ENCODE data around the gene ZNF524. TPM values are rescaled to one million over a fixed set of nuclear protein-coding genes. Genes with fewer than 3 reads are reported as not detected.

ZNF524 gene
- total RNA-seq, 1 experiment from 2014 or later: 26.4 TPM

DNA sequence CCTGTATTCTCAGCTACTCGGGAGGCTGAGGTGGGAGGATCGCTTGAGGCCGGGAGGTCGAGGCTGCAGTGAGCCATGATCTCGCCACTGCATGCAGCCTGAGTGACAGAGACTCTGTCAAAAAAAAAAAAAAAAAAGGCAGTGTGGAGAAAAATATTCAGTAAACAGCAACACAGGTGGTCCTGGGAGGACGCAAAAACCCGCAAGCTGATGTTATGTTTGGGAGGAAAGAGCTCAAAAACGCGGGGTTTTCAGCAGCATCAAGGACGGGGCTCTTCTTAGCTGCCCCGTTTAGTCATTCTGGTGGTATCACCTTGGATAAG lies 24.9 kb downstream of the ZNF524 start:
- in situ Hi-C loops (cut with HindIII; ENCODE audit: low pct_unique_long_range_greater_than_20kb, low sequenced_read_pairs) (no loop called here), intact Hi-C loops (cut with micrococcal nuclease; ENCODE audit: unreplicated experiment) (no loop called here)
- DNase-seq (ENCODE audit: low read depth, low spot score): no peak
- POLR2A ChIA-PET: interaction anchor here (0.5 to 1.0 kb wide), 10 partner anchors 10 to 1076 kb away, joined by 3 to 20 read pairs (median 6); no protein-coding TSS in a partner anchor
- BruUV-seq (replicated peaks): TSS peak; percentile 63
- Histone ChIP-seq H3K36me3 (ENCODE audit: control insufficient read depth, insufficient read depth, low read length) (no peaks in the 10 kb centered on the region), H3K27ac (ENCODE audit: low read length) (peak overlapping the region; percentile 40), H3K9me3 (ENCODE audit: control insufficient read depth, insufficient read depth, low read depth, low read length) (no peaks in the 10 kb centered on the region), H3K4me1 (ENCODE audit: control insufficient read depth, insufficient read depth, low read length) (0 out of 2 replicates have a peak, but pooled peaks cover 3% of the 10 kb centered on the region), H3K27me3 (ENCODE audit: control insufficient read depth, insufficient read depth, low read length) (no peaks in the 10 kb centered on the region), H3K4me3 (ENCODE audit: low read depth in 2 of 2, low read length in 2 of 2) (peak overlapping the region; percentile 60 to 82)
- ATAC-seq: no peak
- TF ChIP-seq, protein P1, sequence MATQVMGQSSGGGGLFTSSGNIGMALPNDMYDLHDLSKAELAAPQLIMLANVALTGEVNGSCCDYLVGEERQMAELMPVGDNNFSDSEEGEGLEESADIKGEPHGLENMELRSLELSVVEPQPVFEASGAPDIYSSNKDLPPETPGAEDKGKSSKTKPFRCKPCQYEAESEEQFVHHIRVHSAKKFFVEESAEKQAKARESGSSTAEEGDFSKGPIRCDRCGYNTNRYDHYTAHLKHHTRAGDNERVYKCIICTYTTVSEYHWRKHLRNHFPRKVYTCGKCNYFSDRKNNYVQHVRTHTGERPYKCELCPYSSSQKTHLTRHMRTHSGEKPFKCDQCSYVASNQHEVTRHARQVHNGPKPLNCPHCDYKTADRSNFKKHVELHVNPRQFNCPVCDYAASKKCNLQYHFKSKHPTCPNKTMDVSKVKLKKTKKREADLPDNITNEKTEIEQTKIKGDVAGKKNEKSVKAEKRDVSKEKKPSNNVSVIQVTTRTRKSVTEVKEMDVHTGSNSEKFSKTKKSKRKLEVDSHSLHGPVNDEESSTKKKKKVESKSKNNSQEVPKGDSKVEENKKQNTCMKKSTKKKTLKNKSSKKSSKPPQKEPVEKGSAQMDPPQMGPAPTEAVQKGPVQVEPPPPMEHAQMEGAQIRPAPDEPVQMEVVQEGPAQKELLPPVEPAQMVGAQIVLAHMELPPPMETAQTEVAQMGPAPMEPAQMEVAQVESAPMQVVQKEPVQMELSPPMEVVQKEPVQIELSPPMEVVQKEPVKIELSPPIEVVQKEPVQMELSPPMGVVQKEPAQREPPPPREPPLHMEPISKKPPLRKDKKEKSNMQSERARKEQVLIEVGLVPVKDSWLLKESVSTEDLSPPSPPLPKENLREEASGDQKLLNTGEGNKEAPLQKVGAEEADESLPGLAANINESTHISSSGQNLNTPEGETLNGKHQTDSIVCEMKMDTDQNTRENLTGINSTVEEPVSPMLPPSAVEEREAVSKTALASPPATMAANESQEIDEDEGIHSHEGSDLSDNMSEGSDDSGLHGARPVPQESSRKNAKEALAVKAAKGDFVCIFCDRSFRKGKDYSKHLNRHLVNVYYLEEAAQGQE (IDR thresholded peaks at IDR 0.05; ENCODE audit: insufficient read depth in 1 of 2, low read depth in 2 of 2, low read length in 1 of 2): no peak
- TF ChIP-seq SIN3A (IDR thresholded peaks at IDR 0.05; ENCODE audit: borderline replicate concordance, insufficient read depth, low read depth, low read length) (no peak), TCF7L2 (IDR thresholded peaks at IDR 0.05; ENCODE audit: low read depth, low read length) (no peak), POLR2AphosphoS5 (IDR thresholded peaks at IDR 0.05; ENCODE audit: low read depth, low read length) (no peak)
- CTCF ChIA-PET: interaction anchor here (0.6 to 1.0 kb wide), 7 partner anchors 13 to 478 kb away, joined by 3 to 10 read pairs (median 3); no protein-coding TSS in a partner anchor

DNA sequence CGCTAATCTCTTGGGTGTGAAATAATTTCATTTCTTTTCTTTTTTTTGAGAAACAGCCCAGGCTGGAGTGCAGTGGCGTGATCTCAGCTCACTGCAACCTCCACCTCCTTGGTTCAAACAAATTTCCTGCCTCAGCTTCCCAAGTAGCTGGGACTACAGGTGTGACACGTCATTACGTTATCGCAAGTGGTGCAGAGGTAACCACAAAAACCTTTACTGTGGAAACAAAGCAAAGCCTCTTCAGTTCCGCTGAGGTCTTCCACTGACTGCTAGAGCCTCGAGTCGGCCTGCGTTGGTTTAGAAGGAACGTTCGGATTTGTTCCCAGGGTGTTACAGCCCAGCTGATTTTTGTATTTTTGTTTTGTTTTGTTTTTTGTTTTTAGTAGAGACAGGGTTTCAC lies 26.3 kb downstream of the ZNF524 start:
- ATAC-seq (no peak), DNase-seq (ENCODE audit: low read depth, low spot score) (no peak)
- intact Hi-C loops (cut with micrococcal nuclease; ENCODE audit: unreplicated experiment) (no loop called here), in situ Hi-C loops (cut with HindIII; ENCODE audit: low pct_unique_long_range_greater_than_20kb, low sequenced_read_pairs) (no loop called here)
- no TSS peak for BruUV-seq (replicated peaks)
- no peak overlapping the region for H3K4me3 ChIP-seq (ENCODE audit: low read depth in 2 of 2, low read length in 2 of 2)
- CTCF ChIA-PET: no interaction called here
- no peaks in the 10 kb centered on the region for H3K27me3 ChIP-seq (ENCODE audit: control insufficient read depth, insufficient read depth, low read length)
- TF ChIP-seq SIN3A (IDR thresholded peaks at IDR 0.05; ENCODE audit: borderline replicate concordance, insufficient read depth, low read depth, low read length) (no peak), POLR2AphosphoS5 (IDR thresholded peaks at IDR 0.05; ENCODE audit: low read depth, low read length) (no peak), TCF7L2 (IDR thresholded peaks at IDR 0.05; ENCODE audit: low read depth, low read length) (no peak)
- TF ChIP-seq, protein P2, sequence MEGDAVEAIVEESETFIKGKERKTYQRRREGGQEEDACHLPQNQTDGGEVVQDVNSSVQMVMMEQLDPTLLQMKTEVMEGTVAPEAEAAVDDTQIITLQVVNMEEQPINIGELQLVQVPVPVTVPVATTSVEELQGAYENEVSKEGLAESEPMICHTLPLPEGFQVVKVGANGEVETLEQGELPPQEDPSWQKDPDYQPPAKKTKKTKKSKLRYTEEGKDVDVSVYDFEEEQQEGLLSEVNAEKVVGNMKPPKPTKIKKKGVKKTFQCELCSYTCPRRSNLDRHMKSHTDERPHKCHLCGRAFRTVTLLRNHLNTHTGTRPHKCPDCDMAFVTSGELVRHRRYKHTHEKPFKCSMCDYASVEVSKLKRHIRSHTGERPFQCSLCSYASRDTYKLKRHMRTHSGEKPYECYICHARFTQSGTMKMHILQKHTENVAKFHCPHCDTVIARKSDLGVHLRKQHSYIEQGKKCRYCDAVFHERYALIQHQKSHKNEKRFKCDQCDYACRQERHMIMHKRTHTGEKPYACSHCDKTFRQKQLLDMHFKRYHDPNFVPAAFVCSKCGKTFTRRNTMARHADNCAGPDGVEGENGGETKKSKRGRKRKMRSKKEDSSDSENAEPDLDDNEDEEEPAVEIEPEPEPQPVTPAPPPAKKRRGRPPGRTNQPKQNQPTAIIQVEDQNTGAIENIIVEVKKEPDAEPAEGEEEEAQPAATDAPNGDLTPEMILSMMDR (IDR thresholded peaks at IDR 0.05): no peak
- TF ChIP-seq, protein P1 (IDR thresholded peaks at IDR 0.05; ENCODE audit: insufficient read depth in 1 of 2, low read depth in 2 of 2, low read length in 1 of 2): no peak
- H3K36me3 ChIP-seq (ENCODE audit: control insufficient read depth, insufficient read depth, low read length): no peaks in the 10 kb centered on the region
- no peaks in the 10 kb centered on the region for H3K9me3 ChIP-seq (ENCODE audit: control insufficient read depth, insufficient read depth, low read depth, low read length)
- 0 out of 2 replicates have a peak, but pooled peaks cover 3% of the 10 kb centered on the region for H3K4me1 ChIP-seq (ENCODE audit: control insufficient read depth, insufficient read depth, low read length)
- no peak overlapping the region for H3K27ac ChIP-seq (ENCODE audit: low read length)
- POLR2A ChIA-PET: interaction anchor here (0.5 kb wide), 1 partner anchor 171 kb away, joined by 7 read pairs; no protein-coding TSS in a partner anchor

Data from Panc1 (cell line).